Dendritic cell treated with granulocyte-macrophage colony-stimulating factor and Interleukin-4, amounts not matched to agents 40 ng/mL and 50 ng/mL, for 4 days (primary cell): ENCODE results near the gene FAM163B.

ENCODE experiments used
- H3K27ac Mint-ChIP-seq: one replicate; pipeline ENCODE4 v1.8.0; 2022; ENCODE audit warnings: mild to moderate bottlenecking, mixed read lengths
- H3K27me3 Mint-ChIP-seq: one replicate; pipeline ENCODE4 v1.8.0; 2022; ENCODE audit warnings: mild to moderate bottlenecking, mixed read lengths
- H3K36me3 Mint-ChIP-seq: one replicate; pipeline ENCODE4 v1.8.0; 2022; ENCODE audit warnings: low read depth, mixed read lengths
- H3K4me1 Mint-ChIP-seq: one replicate; pipeline ENCODE4 v1.8.0; 2022; ENCODE audit warnings: low read depth, mixed read lengths
- H3K4me3 Mint-ChIP-seq: one replicate; pipeline ENCODE4 v1.8.0; 2022; ENCODE audit warnings: mild to moderate bottlenecking, moderate library complexity, mixed read lengths
- H3K9me3 Mint-ChIP-seq: one replicate; pipeline ENCODE4 v1.8.0; 2022; ENCODE audit warnings: mixed read lengths
- intact Hi-C: fragments of 100-400 bp; cut with micrococcal nuclease; formaldehyde crosslinking; loops from one replicate; pipeline ENCODE4 v1.15.0; 2022

The FAM163B gene

GRCh38 chr9:133545494-133546286, 63.5 kb downstream of the FAM163B start:
- H3K9me3 Mint-ChIP-seq: no peaks in the 10 kb centered on the region
- no peaks in the 10 kb centered on the region for H3K36me3 Mint-ChIP-seq
- H3K27me3 Mint-ChIP-seq: peaks cover 17% of the 10 kb centered on the region
- peaks cover 2% of the 10 kb centered on the region for H3K4me1 Mint-ChIP-seq
- H3K27ac Mint-ChIP-seq: no peak overlapping the region
- intact Hi-C loops: no loop called here
- no peak overlapping the region for H3K4me3 Mint-ChIP-seq

- no peaks in the 10 kb centered on the region for H3K36me3 Mint-ChIP-seq
- no peak overlapping the region for H3K27ac Mint-ChIP-seq
- intact Hi-C loops: no loop called here
- H3K27me3 Mint-ChIP-seq: peaks cover 29% of the 10 kb centered on the region
- no peaks in the 10 kb centered on the region for H3K9me3 Mint-ChIP-seq
- H3K4me3 Mint-ChIP-seq: no peak overlapping the region
- peaks cover 15% of the 10 kb centered on the region for H3K4me1 Mint-ChIP-seq
Observed at GRCh38 chr9:133543772-133544467, 65.3 kb downstream of the FAM163B start.

- Mint-ChIP-seq H3K4me1 (peaks cover 19% of the 10 kb centered on the region), H3K27ac (no peak overlapping the region), H3K36me3 (no peaks in the 10 kb centered on the region), H3K4me3 (no peak overlapping the region), H3K9me3 (no peaks in the 10 kb centered on the region), H3K27me3 (peaks cover 47% of the 10 kb centered on the region)
- intact Hi-C loops: no loop called here
Observed at GRCh38 chr9:133542002-133542401, 67.2 kb downstream of the FAM163B start.

GRCh38 chr9:133540698-133541025, 68.5 kb downstream of the FAM163B start:
- H3K27me3 Mint-ChIP-seq: peaks cover 59% of the 10 kb centered on the region
- intact Hi-C loops: no loop called here
- H3K4me3 Mint-ChIP-seq: peak overlapping the region; percentile 41

GRCh38 chr9:133539991-133540697, 69.0 kb downstream of the FAM163B start:
- Mint-ChIP-seq H3K27me3 (peaks cover 65% of the 10 kb centered on the region), H3K4me1 (peaks cover 19% of the 10 kb centered on the region), H3K36me3 (no peaks in the 10 kb centered on the region), H3K9me3 (no peaks in the 10 kb centered on the region), H3K4me3 (peak overlapping the region; percentile 41), H3K27ac (no peak overlapping the region)
- intact Hi-C loops: loop anchor here (10.0 kb wide), 1 partner anchor 455 kb away; the partner anchor contains the start of gene VAV2

More at GRCh38 chr9:133540698-133541025, 68.5 kb downstream of the FAM163B start:
- Mint-ChIP-seq H3K4me1 (peaks cover 19% of the 10 kb centered on the region), H3K27ac (no peak overlapping the region), H3K9me3 (no peaks in the 10 kb centered on the region), H3K36me3 (no peaks in the 10 kb centered on the region)

GRCh38 chr9:133538851-133539833, 70.0 kb downstream of the FAM163B start:
- Mint-ChIP-seq H3K9me3 (no peaks in the 10 kb centered on the region), H3K27ac (no peak overlapping the region), H3K4me3 (peak overlapping the region; percentile 68), H3K36me3 (no peaks in the 10 kb centered on the region), H3K27me3 (peaks cover 70% of the 10 kb centered on the region), H3K4me1 (peaks cover 19% of the 10 kb centered on the region)
- intact Hi-C loops: loop anchor here (10.0 kb wide), 1 partner anchor 456 kb away; the partner anchor contains the start of gene VAV2

- Mint-ChIP-seq H3K36me3 (no peaks in the 10 kb centered on the region), H3K4me3 (no peak overlapping the region), H3K27ac (no peak overlapping the region), H3K9me3 (no peaks in the 10 kb centered on the region), H3K4me1 (peaks cover 19% of the 10 kb centered on the region), H3K27me3 (peaks cover 79% of the 10 kb centered on the region)
- intact Hi-C loops: loop anchor here (10.0 kb wide), 1 partner anchor 457 kb away; the partner anchor contains the start of gene VAV2
Observed at GRCh38 chr9:133538176-133538575, 71.0 kb downstream of the FAM163B start.

GRCh38 chr9:133537257-133537656, 71.9 kb downstream of the FAM163B start:
- Mint-ChIP-seq H3K4me1 (peaks cover 24% of the 10 kb centered on the region), H3K27me3 (peaks cover 87% of the 10 kb centered on the region), H3K36me3 (no peaks in the 10 kb centered on the region), H3K27ac (no peak overlapping the region), H3K9me3 (no peaks in the 10 kb centered on the region), H3K4me3 (no peak overlapping the region)
- intact Hi-C loops: loop anchor here (10.0 kb wide), 1 partner anchor 458 kb away; the partner anchor contains the start of gene VAV2

GRCh38 chr9:133536536-133536935, 72.7 kb downstream of the FAM163B start:
- no peaks in the 10 kb centered on the region for H3K36me3 Mint-ChIP-seq
- H3K4me1 Mint-ChIP-seq: peaks cover 24% of the 10 kb centered on the region
- H3K27ac Mint-ChIP-seq: no peak overlapping the region
- H3K4me3 Mint-ChIP-seq: no peak overlapping the region
- intact Hi-C loops: loop anchor here (10.0 kb wide), 1 partner anchor 458 kb away; the partner anchor contains the start of gene VAV2
- H3K27me3 Mint-ChIP-seq: peaks cover 88% of the 10 kb centered on the region
- no peaks in the 10 kb centered on the region for H3K9me3 Mint-ChIP-seq

GRCh38 chr9:133536080-133536479, 73.1 kb downstream of the FAM163B start:
- intact Hi-C loops: loop anchor here (10.0 kb wide), 1 partner anchor 459 kb away; the partner anchor contains the start of gene VAV2
- H3K27ac Mint-ChIP-seq: no peak overlapping the region
- no peaks in the 10 kb centered on the region for H3K9me3 Mint-ChIP-seq
- H3K27me3 Mint-ChIP-seq: peaks cover 88% of the 10 kb centered on the region
- H3K36me3 Mint-ChIP-seq: no peaks in the 10 kb centered on the region
- no peak overlapping the region for H3K4me3 Mint-ChIP-seq
- H3K4me1 Mint-ChIP-seq: peaks cover 24% of the 10 kb centered on the region

GRCh38 chr9:133535306-133535877, 73.8 kb downstream of the FAM163B start:
- no peak overlapping the region for H3K27ac Mint-ChIP-seq
- H3K27me3 Mint-ChIP-seq: peaks cover 82% of the 10 kb centered on the region
- no peaks in the 10 kb centered on the region for H3K36me3 Mint-ChIP-seq
- intact Hi-C loops: loop anchor here (10.0 kb wide), 1 partner anchor 459 kb away; the partner anchor contains the start of gene VAV2
- H3K9me3 Mint-ChIP-seq: no peaks in the 10 kb centered on the region
- peaks cover 19% of the 10 kb centered on the region for H3K4me1 Mint-ChIP-seq
- no peak overlapping the region for H3K4me3 Mint-ChIP-seq

GRCh38 chr9:133534346-133535291, 74.6 kb downstream of the FAM163B start, which contains the start of gene ADAMTSL2:
Gene ADAMTSL2 (plus strand): TSS chr9:133534704. CDS start chr9:133536713, 2,009 bp downstream.
- H3K4me1 Mint-ChIP-seq: peaks cover 14% of the 10 kb centered on the region
- no peaks in the 10 kb centered on the region for H3K9me3 Mint-ChIP-seq
- H3K27me3 Mint-ChIP-seq: peaks cover 74% of the 10 kb centered on the region
- no peaks in the 10 kb centered on the region for H3K36me3 Mint-ChIP-seq
- H3K4me3 Mint-ChIP-seq: no peak within 1 kb of the TSS
- H3K27ac Mint-ChIP-seq: no peak within 1 kb of the TSS
- intact Hi-C loops: loop anchor here (10.0 kb wide), 1 partner anchor 460 kb away; the partner anchor contains the start of gene VAV2
